ENCODE measurements around the gene DTWD2. TPM values are rescaled to one million over a fixed set of nuclear protein-coding genes. Genes with fewer than 3 reads are reported as not detected.
"Not testable (repeated sequence)": the region's sequence is repeated elsewhere in the genome, so short reads cannot be mapped to it uniquely, and the experiment has no call there.

The DTWD2 gene
- polyA plus RNA-seq, 1 donor = 14.1 TPM

GRCh38 chr5:118876852-118877251 is 111.5 kb downstream of the DTWD2 start:
- DNase-seq = not testable (repeated sequence)

- no peak for DNase-seq
Measured at GRCh38 chr5:118875131-118875530, 113.2 kb downstream of the DTWD2 start.

GRCh38 chr5:118873417-118873816 is 114.9 kb downstream of the DTWD2 start:
- DNase-seq = no peak

- no peak for DNase-seq
Measured at GRCh38 chr5:118863345-118863744, 125.0 kb downstream of the DTWD2 start.

GRCh38 chr5:118862596-118862995 is 125.8 kb downstream of the DTWD2 start:
- DNase-seq = no peak

- no peak for DNase-seq
Measured at GRCh38 chr5:118857700-118858099, 130.6 kb downstream of the DTWD2 start.

GRCh38 chr5:118854819-118855218 is 133.5 kb downstream of the DTWD2 start:
- no peak for DNase-seq

- DNase-seq = not testable (repeated sequence)
Measured at GRCh38 chr5:118851785-118852184, 136.6 kb downstream of the DTWD2 start.

GRCh38 chr5:118849507-118849906 is 138.8 kb downstream of the DTWD2 start:
- DNase-seq = not testable (repeated sequence)

- DNase-seq = no peak
Measured at GRCh38 chr5:118844351-118844750, 144.0 kb downstream of the DTWD2 start.

GRCh38 chr5:118834710-118835109 is 153.6 kb downstream of the DTWD2 start:
- DNase-seq = no peak

GRCh38 chr5:118832974-118833373 is 155.4 kb downstream of the DTWD2 start:
- DNase-seq = no peak

- no peak for DNase-seq
Measured at GRCh38 chr5:118825226-118825625, 163.1 kb downstream of the DTWD2 start.

- no peak for DNase-seq
Measured at GRCh38 chr5:118818604-118819003, 169.7 kb downstream of the DTWD2 start.

GRCh38 chr5:118808441-118808840 is 179.9 kb downstream of the DTWD2 start:
- no peak for DNase-seq

GRCh38 chr5:118806571-118806970 is 181.8 kb downstream of the DTWD2 start:
- DNase-seq = no peak

- DNase-seq = no peak
Measured at GRCh38 chr5:118802335-118802734, 186.0 kb downstream of the DTWD2 start.

GRCh38 chr5:118796081-118796480 is 192.3 kb downstream of the DTWD2 start:
- no peak for DNase-seq

- DNase-seq = no peak
Measured at GRCh38 chr5:118794281-118794680, 194.1 kb downstream of the DTWD2 start.

GRCh38 chr5:118793652-118794051 is 194.7 kb downstream of the DTWD2 start:
- DNase-seq = no peak

- no peak for DNase-seq
Measured at GRCh38 chr5:118793091-118793490, 195.3 kb downstream of the DTWD2 start.

GRCh38 chr5:118791926-118792734 is 196.2 kb downstream of the DTWD2 start:
- DNase-seq = peak; percentile 79

- peak; percentile 31 for DNase-seq
Measured at GRCh38 chr5:118789366-118789765, 199.0 kb downstream of the DTWD2 start.

- no peak for DNase-seq
Measured at GRCh38 chr5:118788351-118788750, 200.0 kb downstream of the DTWD2 start.
